Smooth muscle cell (in vitro differentiated cells): Measurements from ENCODE around the gene CLIC4. TPM values are rescaled to one million over a fixed set of nuclear protein-coding genes. Genes with fewer than 3 reads are reported as not detected.
"Not testable (repeated sequence)": the region's sequence is repeated elsewhere in the genome, so short reads cannot be mapped to it uniquely, and the experiment has no call there.

Experiments used
- DNase-seq: peaks from one replicate; lab custom pipeline; 2025; ENCODE audit not compliant: unreplicated experiment; lab: John Stamatoyannopoulos, UW
- H2AFZ ChIP-seq: fragments of 200-600 bp; sonication (generic); 2 replicates; pipeline ENCODE4 v1.6.0; 2016; ENCODE audit warnings: antibody characterized with exemption, low read depth, mild to moderate bottlenecking
- H3F3A ChIP-seq: fragments of 200-600 bp; sonication (generic); 2 replicates; pipeline ENCODE4 v1.6.0; 2017; ENCODE audit warnings: antibody characterized with exemption, low read depth
- H3K27ac ChIP-seq: fragments of 200-600 bp; sonication (generic); 2 replicates; pipeline ENCODE4 v1.5.1; 2016; ENCODE audit warnings: low read depth, mild to moderate bottlenecking
- H3K27me3 ChIP-seq: fragments of 200-600 bp; sonication (generic); 2 replicates; pipeline ENCODE4 v1.6.1; 2016; ENCODE audit warnings: low read depth, mild to moderate bottlenecking
- H3K36me3 ChIP-seq: fragments of 200-600 bp; sonication (generic); 2 replicates; pipeline ENCODE4 v1.5.1; 2016; ENCODE audit warnings: low read depth
- H3K4me1 ChIP-seq: fragments of 200-600 bp; sonication (generic); 2 replicates; pipeline ENCODE4 v1.5.1; 2016; ENCODE audit warnings: low read depth
- H3K4me2 ChIP-seq: fragments of 200-600 bp; sonication (generic); 2 replicates; pipeline ENCODE4 v1.6.0; 2016; ENCODE audit warnings: mild to moderate bottlenecking
- H3K4me3 ChIP-seq: fragments of 200-600 bp; sonication (generic); 2 replicates; pipeline ENCODE4 v1.5.1; 2016; ENCODE audit warnings: mild to moderate bottlenecking
- H3K79me2 ChIP-seq: fragments of 200-600 bp; sonication (generic); 2 replicates; pipeline ENCODE4 v1.6.0; 2016; ENCODE audit warnings: low read depth, mild to moderate bottlenecking
- H3K9ac ChIP-seq: fragments of 200-600 bp; sonication (generic); 2 replicates; pipeline ENCODE4 v1.6.0; 2016; ENCODE audit warnings: low read depth
- H3K9me3 ChIP-seq: fragments of 200-600 bp; sonication (generic); replicated peaks from 2 replicates; pipeline ENCODE4 v1.5.1; 2016; ENCODE audit warnings: low read depth
- H4K20me1 ChIP-seq: fragments of 200-600 bp; sonication (generic); 2 replicates; pipeline ENCODE4 v1.6.0; 2016; ENCODE audit warnings: low read depth
- CTCF ChIP-seq: fragments of 200-600 bp; sonication (generic); IDR thresholded peaks from 2 replicates; pipeline ENCODE4 v1.5.1; 2017; ENCODE audit warnings: borderline replicate concordance, mild to moderate bottlenecking, antibody characterized with exemption; ENCODE audit not compliant: insufficient read depth, poor library complexity, severe bottlenecking
- WGBS: methylation state at CpG from one replicate; pipeline ENCODE4 v1.1.7; 2016; ENCODE audit warnings: low lambda C conversion rate; 5-methylcytosine and 5-hydroxymethylcytosine counted together
- polyA plus RNA-seq: library from polyadenylated mRNA; unstranded; fragments of >200 nt; fragmentation: Nextera tagmentation; extraction: Ambion mirVana; gene quantifications from 2 replicates; pipeline ENCODE4 v1.2.1, GENCODE V29; 2016
- total RNA-seq: library from RNA; depleted of rRNA; stranded (reverse); fragments of >200 nt; gene quantifications from 2 replicates; pipeline ENCODE4 v1.2.3, GENCODE V29; 2014

Gene CLIC4
- total and polyA plus RNA-seq, 2 experiments from 2014 or later = 151 to 389 TPM

GRCh38 chr1:24720152-24720551 is 25.1 kb upstream of the CLIC4 start:
- Histone ChIP-seq H3K4me3 (no peak overlapping the region), H3K79me2 (no peaks in the 10 kb centered on the region), H4K20me1 (no peaks in the 10 kb centered on the region), H3K4me2 (no peak overlapping the region), H3K4me1 (peaks cover 3% of the 10 kb centered on the region), H3F3A (no peaks in the 10 kb centered on the region), H3K9ac (no peak overlapping the region), H3K27ac (no peak overlapping the region), H3K9me3 (no peaks in the 10 kb centered on the region), H2AFZ (no peak overlapping the region), H3K36me3 (no peaks in the 10 kb centered on the region), H3K27me3 (no peaks in the 10 kb centered on the region)
- no peak for DNase-seq
- 73% methylated on average over 12 of the region's 12 CpGs for WGBS
- no peak for TF ChIP-seq CTCF

GRCh38 chr1:24721533-24721932 is 23.7 kb upstream of the CLIC4 start:
- H3K4me2 ChIP-seq = no peak overlapping the region
- no peak for DNase-seq
- no peaks in the 10 kb centered on the region for H3F3A ChIP-seq
- WGBS = 94% methylated on average over 18 of the region's 31 CpGs
- no peaks in the 10 kb centered on the region for H3K9me3 ChIP-seq
- no peak overlapping the region for H3K4me3 ChIP-seq
- H4K20me1 ChIP-seq = no peaks in the 10 kb centered on the region
- H3K27me3 ChIP-seq = no peaks in the 10 kb centered on the region
- H2AFZ ChIP-seq = no peak overlapping the region
- peaks cover 8% of the 10 kb centered on the region for H3K4me1 ChIP-seq
- H3K79me2 ChIP-seq = no peaks in the 10 kb centered on the region
- H3K36me3 ChIP-seq = no peaks in the 10 kb centered on the region
- H3K9ac ChIP-seq = no peak overlapping the region
- H3K27ac ChIP-seq = no peak overlapping the region
- no peak for TF ChIP-seq CTCF

GRCh38 chr1:24722073-24723035 is 22.9 kb upstream of the CLIC4 start:
- H3K27me3 ChIP-seq, H3K9ac ChIP-seq, H3K79me2 ChIP-seq, H3K4me1 ChIP-seq, H3K4me3 ChIP-seq, H3F3A ChIP-seq, H3K9me3 ChIP-seq, H3K27ac ChIP-seq, H4K20me1 ChIP-seq, DNase-seq, H3K36me3 ChIP-seq: not testable (repeated sequence)
- WGBS = 73% methylated on average over 21 of the region's 21 CpGs
- Histone ChIP-seq H3K4me2 (peak overlapping the region; percentile 59), H2AFZ (peak overlapping the region; percentile 81)

GRCh38 chr1:24724345-24725208 is 20.7 kb upstream of the CLIC4 start:
- H3K27me3 ChIP-seq = no peaks in the 10 kb centered on the region
- DNase-seq = no peak
- WGBS = 70% methylated on average over 13 of the region's 13 CpGs
- no peak overlapping the region for H3K4me3 ChIP-seq
- H3K27ac ChIP-seq = peak overlapping the region; percentile 9
- peaks cover 9% of the 10 kb centered on the region for H3F3A ChIP-seq
- no peaks in the 10 kb centered on the region for H4K20me1 ChIP-seq
- H2AFZ ChIP-seq = peak overlapping the region; percentile 73
- no peak overlapping the region for H3K4me2 ChIP-seq
- H3K79me2 ChIP-seq = no peaks in the 10 kb centered on the region
- no peaks in the 10 kb centered on the region for H3K36me3 ChIP-seq
- H3K9me3 ChIP-seq = no peaks in the 10 kb centered on the region
- H3K4me1 ChIP-seq = peaks cover 8% of the 10 kb centered on the region
- no peak overlapping the region for H3K9ac ChIP-seq
- TF ChIP-seq CTCF = no peak
